DND-41 (cell line): Measurements from ENCODE around the gene ELMO3.

Experiments used
- ATAC-seq: fragments of 200-7000 bp; cut with Tn5 transposase; 3 replicates; pipeline ENCODE4 v1.9.1; 2021; ENCODE audit warnings: low read depth; ENCODE audit not compliant: insufficient read depth
- DNase-seq: peaks from one replicate; pipeline ENCODE4 v3.0.0-alpha.2; 2020
- H2AFZ ChIP-seq: 2 replicates; pipeline ENCODE4 v1.6.0; 2012; ENCODE audit warnings: low read depth, low read length
- H3K27ac ChIP-seq: 2 replicates; pipeline ENCODE4 v1.5.1; 2012; ENCODE audit warnings: low read length, inconsistent platforms
- H3K27me3 ChIP-seq: fragments of 200-600 bp; sonication (generic); 2 replicates; pipeline ENCODE4 v1.6.0; 2012; ENCODE audit warnings: low read length, mild to moderate bottlenecking, inconsistent platforms; ENCODE audit not compliant: insufficient read depth, poor library complexity
- H3K36me3 ChIP-seq: 2 replicates; pipeline ENCODE4 v1.5.1; 2012; ENCODE audit warnings: low read length, inconsistent platforms; ENCODE audit not compliant: insufficient read depth
- H3K4me1 ChIP-seq: 2 replicates; pipeline ENCODE4 v1.5.1; 2012; ENCODE audit warnings: mild to moderate bottlenecking, low read length; ENCODE audit not compliant: insufficient read depth
- H3K4me2 ChIP-seq: 2 replicates; pipeline ENCODE4 v1.6.0; 2012; ENCODE audit warnings: mild to moderate bottlenecking, moderate library complexity, low read length, inconsistent platforms; ENCODE audit not compliant: insufficient read depth
- H3K4me3 ChIP-seq, 2 experiments: fragments of 200-600 bp in 1 of 2; shearing (Covaris generic) in 1 of 2; 2 replicates each; pipeline ENCODE4 v1.5.1; 2012 to 2016; ENCODE audit warnings: inconsistent platforms in 2 of 2, low read length in 2 of 2, mild to moderate bottlenecking in 2 of 2, low read depth in 1 of 2, moderate library complexity in 1 of 2
- H3K79me2 ChIP-seq: 2 replicates; pipeline ENCODE4 v1.6.0; 2012; ENCODE audit warnings: low read length, inconsistent platforms; ENCODE audit not compliant: insufficient read depth
- H3K9ac ChIP-seq: 2 replicates; pipeline ENCODE4 v1.6.0; 2012; ENCODE audit warnings: low read depth, mild to moderate bottlenecking, inconsistent platforms, low read length, moderate library complexity
- H3K9me3 ChIP-seq: 2 replicates; pipeline ENCODE4 v1.5.1; 2012; ENCODE audit warnings: low read length, moderate library complexity, mild to moderate bottlenecking, inconsistent platforms; ENCODE audit not compliant: insufficient read depth, severe bottlenecking
- H4K20me1 ChIP-seq: 2 replicates; pipeline ENCODE4 v1.6.0; 2012; ENCODE audit warnings: low read length; ENCODE audit not compliant: insufficient read depth
- EZH2 ChIP-seq: IDR thresholded peaks from 3 replicates; pipeline ENCODE4 v1.6.1; 2012; ENCODE audit warnings: borderline replicate concordance, low read depth, mild to moderate bottlenecking, moderate library complexity, low read length, inconsistent platforms; ENCODE audit not compliant: severe bottlenecking
- TF ChIP-seq, protein P1 (sequence below): IDR thresholded peaks from 2 replicates; pipeline ENCODE4 v1.5.1; 2012; ENCODE audit warnings: borderline replicate concordance, low read length, moderate library complexity, mild to moderate bottlenecking; ENCODE audit not compliant: poor library complexity, severe bottlenecking; ENCODE audit errors: extremely low read depth

The ELMO3 gene

DNA sequence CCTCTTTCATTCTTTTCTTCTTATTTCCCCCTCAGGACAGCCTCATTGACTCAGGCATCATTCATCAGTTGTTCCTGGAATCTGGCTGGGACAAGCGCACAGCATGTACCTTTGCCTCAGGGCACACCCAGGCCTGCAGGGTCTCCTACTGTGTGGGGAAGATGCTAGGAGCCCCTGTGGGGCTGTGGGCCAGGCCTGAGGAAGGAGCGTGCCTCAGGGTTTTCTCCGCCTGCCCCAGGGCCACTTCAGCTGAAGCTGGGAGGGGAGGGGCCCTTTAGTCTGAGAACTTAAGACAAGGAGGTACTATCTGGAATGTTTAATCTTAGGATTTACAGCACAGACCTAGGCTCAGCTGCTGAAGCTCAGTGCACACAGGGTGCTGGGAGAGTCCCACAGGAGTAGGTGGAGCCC, 7.9 kb downstream of the ELMO3 start:
- Histone ChIP-seq H3K27me3 (no peaks in the 10 kb centered on the region), H3K4me2 (no peak overlapping the region), H3K9ac (no peak overlapping the region), H2AFZ (no peak overlapping the region), H3K9me3 (no peaks in the 10 kb centered on the region), H3K79me2 (no peaks in the 10 kb centered on the region), H3K36me3 (peaks cover 31% of the 10 kb centered on the region), H3K4me3 (no peak overlapping the region), H4K20me1 (peaks cover 13% of the 10 kb centered on the region), H3K4me1 (no peaks in the 10 kb centered on the region), H3K27ac (no peak overlapping the region)
- DNase-seq (no peak), ATAC-seq (0 out of 3 replicates have a peak, but pooled peaks have one; percentile 6)
- TF ChIP-seq, protein P1, sequence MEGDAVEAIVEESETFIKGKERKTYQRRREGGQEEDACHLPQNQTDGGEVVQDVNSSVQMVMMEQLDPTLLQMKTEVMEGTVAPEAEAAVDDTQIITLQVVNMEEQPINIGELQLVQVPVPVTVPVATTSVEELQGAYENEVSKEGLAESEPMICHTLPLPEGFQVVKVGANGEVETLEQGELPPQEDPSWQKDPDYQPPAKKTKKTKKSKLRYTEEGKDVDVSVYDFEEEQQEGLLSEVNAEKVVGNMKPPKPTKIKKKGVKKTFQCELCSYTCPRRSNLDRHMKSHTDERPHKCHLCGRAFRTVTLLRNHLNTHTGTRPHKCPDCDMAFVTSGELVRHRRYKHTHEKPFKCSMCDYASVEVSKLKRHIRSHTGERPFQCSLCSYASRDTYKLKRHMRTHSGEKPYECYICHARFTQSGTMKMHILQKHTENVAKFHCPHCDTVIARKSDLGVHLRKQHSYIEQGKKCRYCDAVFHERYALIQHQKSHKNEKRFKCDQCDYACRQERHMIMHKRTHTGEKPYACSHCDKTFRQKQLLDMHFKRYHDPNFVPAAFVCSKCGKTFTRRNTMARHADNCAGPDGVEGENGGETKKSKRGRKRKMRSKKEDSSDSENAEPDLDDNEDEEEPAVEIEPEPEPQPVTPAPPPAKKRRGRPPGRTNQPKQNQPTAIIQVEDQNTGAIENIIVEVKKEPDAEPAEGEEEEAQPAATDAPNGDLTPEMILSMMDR, result no peak
- TF ChIP-seq EZH2, result no peak

DNA sequence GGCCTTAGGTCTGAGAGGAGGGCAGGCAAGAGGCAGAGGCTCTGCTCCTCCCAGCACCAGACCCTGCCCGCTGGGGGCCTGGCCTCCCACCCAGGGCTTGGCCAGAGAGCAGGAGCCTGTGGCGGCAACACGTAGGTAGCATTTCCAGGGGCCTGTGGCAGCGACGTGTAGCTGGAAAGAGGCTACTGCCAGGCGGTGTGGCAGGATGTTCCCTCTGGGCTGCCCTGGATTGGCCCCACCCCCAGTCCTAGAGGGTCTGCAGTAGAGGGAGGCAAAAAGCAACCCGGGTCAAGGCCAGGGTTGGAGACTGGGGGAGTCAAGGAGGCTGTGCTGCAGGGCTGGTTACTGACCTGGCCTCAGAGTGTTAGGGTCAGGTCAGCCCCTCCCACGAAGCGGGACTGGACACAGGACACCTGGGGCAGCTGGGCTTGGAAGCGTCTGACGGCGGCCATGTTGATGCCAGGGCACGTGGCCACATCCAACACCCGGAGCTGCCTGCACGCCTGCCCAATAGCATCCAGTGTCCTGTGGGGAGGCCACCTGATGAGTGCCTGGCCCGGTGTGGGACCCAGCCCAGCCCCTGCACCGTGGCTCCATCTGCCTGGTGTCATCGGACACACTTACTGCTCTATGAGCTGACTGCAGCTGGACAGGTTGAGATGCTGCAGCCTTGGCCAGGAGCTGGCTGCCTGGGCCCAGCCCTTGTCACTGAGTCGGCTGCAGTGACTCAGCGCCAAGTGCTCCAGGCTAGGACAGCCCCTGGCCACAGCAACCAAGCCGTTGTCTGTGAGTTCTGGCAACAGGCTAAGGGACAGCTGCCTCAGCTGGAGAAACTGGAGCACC, 8.5 kb downstream of the ELMO3 start:
- Histone ChIP-seq H4K20me1 (peaks cover 8% of the 10 kb centered on the region), H3K9ac (no peak overlapping the region), H3K36me3 (peaks cover 25% of the 10 kb centered on the region), H2AFZ (no peak overlapping the region), H3K4me3 (no peak overlapping the region), H3K4me2 (no peak overlapping the region), H3K9me3 (no peaks in the 10 kb centered on the region), H3K27me3 (no peaks in the 10 kb centered on the region), H3K79me2 (no peaks in the 10 kb centered on the region), H3K27ac (no peak overlapping the region), H3K4me1 (no peaks in the 10 kb centered on the region)
- TF ChIP-seq, protein P1, result no peak
- no peak for TF ChIP-seq EZH2
- peak; percentile 8; the same call in 1 of the 3 replicates for ATAC-seq
- DNase-seq, result no peak

DNA sequence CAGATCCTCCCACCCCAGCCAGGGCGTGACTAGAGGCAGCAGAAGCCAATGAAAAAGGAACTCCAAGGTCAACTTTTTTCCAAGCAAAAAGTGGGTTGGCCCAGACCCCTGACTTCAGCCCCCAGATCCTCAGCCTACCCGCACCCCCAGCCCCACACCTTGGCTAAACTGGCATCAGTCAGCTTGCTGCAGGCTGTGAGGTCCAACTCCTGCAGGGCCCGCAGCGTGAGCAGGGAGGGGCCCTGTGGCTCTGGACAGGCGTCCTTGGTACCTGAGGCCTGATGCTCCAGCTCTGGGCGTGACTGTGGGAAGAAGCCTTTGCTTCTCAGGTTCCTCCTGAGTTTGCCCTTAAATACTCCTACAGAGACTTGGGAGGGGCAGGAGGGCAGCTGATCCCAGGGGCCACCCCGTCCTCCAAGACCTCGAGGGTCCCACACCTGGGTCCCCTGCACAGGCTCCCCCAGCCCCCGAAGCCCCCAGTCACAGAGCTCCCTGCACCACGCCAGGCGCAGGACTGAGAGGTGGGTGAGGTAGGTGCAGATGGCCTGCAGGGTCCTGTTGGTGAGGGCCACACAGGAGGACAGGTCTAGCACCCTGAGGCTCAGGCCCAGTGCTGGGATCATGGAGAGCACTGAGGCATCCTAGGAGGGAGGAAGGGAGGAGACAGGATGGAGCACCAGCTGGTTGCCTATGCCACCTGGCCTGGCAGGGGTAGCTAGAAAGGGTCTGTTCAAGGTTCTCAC, 9.4 kb downstream of the ELMO3 start:
- ATAC-seq, result peak; percentile 17; the same call in 2 of the 3 replicates
- TF ChIP-seq, protein P1, result no peak
- TF ChIP-seq EZH2, result no peak
- no peaks in the 10 kb centered on the region for H3K9me3 ChIP-seq

More for the DNA sequence above, 9.4 kb downstream of the ELMO3 start:
- no peak overlapping the region for H3K9ac ChIP-seq
- H3K4me2 ChIP-seq, result no peak overlapping the region
- no peaks in the 10 kb centered on the region for H3K27me3 ChIP-seq
- no peak for DNase-seq
- peaks cover 16% of the 10 kb centered on the region for H3K36me3 ChIP-seq
- no peaks in the 10 kb centered on the region for H3K79me2 ChIP-seq
- no peak overlapping the region for H3K27ac ChIP-seq
- H3K4me3 ChIP-seq, result no peak overlapping the region
- H2AFZ ChIP-seq, result no peak overlapping the region
- peaks cover 5% of the 10 kb centered on the region for H4K20me1 ChIP-seq
- no peaks in the 10 kb centered on the region for H3K4me1 ChIP-seq
